ENCODE data around the gene RNF5.
"Not testable (repeated sequence)": the region's sequence is repeated elsewhere in the genome, so short reads cannot be mapped to it uniquely, and the experiment has no call there.

Gene RNF5

DNA sequence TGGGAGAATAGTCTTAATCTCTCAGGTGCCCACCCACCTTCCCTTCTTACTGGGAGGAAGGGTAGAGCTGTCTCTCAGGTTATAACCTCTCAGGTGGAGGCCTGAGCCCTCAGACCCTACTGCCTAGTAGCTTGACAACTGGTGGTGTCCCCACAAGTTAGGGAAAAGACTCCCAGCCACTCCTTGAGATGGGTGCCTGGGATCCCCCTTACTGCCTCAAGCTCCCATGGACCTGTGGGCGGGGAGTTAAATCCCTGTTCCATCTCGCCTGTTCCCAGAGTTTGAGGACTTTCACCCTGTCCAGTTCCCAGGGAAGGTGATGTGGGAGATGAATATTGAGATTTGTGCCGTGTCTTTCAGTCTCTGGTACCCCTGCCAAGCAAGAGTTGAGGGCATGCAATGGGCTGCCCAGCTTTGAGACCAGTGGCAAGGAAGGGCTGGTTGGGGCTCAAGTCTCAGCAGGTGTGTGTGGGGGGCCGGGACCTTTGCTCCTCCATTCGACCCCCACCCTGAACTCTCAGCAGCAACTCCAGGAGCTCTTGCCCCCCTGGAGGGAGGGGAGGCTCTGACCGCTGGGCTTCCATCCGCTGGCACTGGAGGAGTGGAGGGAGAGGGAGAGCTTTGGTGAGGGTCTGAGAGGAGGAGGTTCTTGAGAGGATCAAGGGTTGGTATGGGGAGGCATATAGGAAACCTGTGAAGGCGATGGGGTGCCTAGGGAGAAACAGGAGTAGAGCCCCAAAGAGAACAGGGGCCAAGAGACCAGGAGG lies 12.9 kb downstream of the RNF5 start:
- no peak for DNase-seq

DNA sequence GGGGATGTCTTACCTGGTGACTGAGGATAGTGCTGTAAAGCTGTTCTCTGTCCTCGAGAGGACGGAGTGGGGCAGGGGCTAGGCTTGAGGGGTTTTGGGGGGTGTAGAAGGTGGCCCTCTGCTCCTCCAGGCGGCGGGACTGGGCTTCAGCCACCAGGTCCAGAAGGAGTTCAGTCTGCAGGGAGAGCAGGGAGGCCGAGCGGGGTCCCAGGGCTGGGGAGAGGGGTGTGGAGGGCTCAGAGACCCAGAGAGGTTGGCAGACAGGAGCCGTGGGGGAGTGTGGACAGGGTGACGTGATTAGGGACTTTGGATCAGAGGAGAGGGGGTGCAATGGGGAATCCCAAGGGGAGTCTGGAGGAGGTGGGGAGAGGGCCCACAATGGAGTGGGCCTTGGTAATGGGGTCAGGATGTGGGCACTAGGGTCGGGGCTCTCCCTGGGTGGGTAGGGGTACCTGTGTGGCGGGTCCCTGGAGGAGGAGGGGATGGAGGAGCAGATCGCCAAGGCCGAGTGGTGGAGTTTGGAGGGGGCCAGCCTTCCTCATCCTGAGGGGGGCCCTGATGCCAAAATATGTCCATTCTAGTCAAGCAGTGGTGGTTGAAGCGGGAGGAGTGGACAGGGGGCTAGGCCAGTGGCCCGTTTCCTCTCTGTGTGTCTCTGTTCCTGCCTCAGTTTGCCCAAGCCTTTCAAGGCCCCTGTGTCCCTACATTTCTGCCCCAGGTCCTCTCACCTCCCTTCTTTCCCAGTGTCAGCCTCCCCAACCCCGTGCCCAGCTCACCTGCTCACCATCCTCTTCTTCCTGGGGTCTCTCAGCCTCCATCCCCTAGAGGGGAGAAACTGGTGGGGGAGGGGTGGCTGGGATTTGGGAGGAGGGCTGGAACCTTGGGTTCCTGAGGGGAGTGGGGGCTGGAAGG lies 13.7 kb downstream of the RNF5 start:
- no peak for DNase-seq

DNA sequence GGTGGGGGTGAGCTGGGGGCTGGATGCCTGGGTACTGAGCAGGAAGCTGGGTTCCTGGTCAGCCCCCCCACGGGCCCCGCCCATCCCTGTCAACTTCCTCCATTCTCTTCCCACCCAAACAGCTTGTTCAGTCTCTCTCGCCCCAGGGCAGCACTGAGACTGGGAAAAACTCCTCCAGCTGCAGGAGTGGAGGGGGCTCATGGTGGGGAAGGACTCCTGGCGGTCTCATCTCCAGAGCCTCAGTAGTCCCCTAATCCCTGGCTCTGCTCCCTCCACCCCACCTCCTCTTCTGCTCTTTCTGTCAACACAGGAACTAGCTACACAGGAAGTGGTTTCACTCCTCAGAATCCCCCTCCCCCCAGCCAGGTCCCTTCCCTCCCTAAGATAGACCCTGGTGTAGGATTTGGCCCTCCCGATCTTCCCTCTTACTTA lies 14.4 kb downstream of the RNF5 start, which contains the start of gene GPSM3:
GPSM3 (minus strand) TSS at position 36 of the 432 bp plus-strand sequence. CDS start 130 bp downstream, outside the sequence.
- DNase-seq = peak; percentile 41

DNA sequence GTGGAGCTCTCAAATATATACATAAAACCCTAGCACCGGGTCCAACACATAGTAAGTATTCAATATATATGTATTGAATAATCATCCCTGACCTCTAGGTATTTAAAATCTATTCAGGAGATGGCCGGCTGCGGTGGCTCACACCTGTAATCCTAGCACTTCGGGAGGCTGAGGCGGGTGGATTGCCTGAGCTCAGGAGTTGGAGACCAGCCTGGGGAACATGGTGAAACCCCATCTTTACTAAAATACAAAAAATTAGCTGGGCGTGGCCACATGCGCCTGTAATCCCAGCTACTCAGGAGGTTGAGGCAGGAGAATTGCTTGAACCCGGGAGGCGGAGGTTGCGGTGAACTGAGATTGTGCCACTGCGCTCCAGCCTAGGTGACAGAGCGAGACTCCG lies 14.9 kb downstream of the RNF5 start:
- DNase-seq = not testable (repeated sequence)

DNA sequence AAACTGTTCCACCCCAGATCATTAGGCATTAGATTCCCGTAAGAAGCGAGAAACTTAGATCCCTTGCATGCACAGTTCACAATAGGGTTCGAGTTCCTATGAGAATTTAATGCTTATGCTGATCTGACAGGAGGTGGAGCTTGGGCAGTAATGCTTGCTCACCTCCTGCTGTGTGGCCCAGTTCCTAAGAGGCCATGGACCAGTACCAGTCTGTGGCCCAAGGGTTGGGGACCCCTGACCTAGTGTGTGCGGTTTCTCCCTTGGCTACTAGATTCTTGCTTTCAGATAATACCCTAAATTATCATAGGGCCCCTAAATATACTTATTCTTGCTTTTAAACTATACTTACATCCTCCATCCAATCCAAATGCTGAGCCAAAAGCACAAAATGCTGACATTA lies 16.2 kb downstream of the RNF5 start:
- DNase-seq = no peak

DNA sequence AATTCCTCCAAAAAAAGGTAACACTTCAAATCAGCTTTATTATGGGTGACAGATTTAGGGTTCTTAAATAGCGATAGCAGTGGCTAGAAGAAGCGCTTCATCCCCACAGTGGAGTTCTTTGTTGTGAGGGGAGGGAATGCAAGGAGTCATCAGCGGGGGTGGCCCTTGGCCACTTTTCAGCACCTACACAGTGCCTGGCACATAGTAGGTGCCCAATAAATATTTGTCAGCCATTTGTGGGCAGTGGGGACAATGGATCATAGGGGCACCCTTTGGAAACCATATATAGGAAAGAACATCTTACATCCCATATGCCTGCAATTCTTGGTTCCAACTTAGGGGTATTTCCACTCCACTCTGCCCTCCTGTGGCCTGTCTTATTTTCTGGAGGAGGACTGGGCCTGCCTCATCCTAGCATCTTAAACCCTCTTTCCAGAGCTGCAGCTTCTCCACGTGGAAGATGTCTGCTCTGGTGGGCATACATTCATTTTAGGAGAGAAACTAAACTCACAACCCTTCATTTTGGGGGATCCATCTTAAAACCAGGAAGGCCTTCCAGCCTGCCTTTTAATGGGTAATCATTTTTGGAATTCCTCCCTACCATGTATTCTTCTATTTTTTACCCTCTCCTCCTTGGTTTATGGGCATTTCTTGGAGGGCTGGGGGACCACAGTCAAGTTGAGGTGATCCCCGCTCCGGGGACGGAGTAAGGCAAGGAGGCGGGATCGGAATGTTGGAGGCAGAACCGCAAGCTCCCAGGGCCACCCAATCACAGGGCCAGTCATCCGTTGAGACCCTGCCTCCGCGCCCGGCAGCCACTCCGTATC lies 16.8 kb downstream of the RNF5 start:
- DNase-seq = peak; percentile 14

DNA sequence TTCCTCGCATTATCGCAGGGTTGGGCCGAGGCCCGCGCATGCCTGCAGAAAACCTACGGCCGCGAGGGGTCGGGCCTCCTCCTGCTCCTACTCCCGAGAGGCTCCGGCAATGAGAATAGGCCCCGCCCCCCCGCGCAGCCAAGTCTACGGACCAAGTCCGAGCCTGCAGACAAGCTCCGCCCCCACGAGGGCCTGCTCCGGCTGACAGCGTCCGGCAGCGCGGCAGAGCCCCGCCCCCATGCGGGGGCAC lies 17.4 kb downstream of the RNF5 start:
- peak; percentile 100 for DNase-seq

DNA sequence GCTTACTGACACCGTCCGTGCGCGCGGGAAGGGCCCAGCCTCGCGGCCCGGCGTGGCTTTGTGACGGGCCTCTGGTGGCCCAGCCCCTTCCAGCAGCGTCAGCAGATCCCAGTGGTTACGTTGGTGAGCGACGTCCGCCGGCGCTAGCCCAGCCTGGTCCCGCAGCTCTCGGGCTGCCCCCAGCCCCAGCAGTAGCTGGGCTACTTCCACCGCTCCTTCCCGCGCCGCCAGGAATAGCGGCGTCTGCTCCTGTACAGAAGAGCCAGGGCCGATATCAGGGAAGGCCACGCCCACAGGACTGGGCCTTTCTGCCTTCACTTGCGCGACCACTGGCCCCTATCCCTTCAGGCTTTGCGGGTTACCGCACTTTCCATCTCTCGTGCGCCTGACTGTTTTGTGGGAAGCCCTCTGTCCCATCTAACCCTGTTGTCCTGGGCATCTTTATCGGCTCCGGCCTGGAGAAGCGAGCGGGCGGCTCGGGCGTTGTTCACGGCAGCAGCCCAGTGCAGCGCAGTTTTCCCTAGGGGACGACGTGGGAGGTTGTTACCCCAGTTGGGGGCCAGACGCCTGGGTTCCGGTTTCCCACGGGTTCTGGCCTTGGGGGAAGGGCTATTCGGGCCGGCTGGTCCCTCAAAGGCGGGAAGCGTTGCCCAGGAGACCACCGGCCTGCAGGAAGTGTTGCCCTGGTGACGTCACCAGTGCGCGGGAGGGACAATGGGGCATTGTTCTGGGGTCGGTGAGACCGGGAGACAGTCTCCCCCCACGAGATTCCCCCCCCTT lies 17.9 kb downstream of the RNF5 start:
- peak; percentile 78 for DNase-seq

DNA sequence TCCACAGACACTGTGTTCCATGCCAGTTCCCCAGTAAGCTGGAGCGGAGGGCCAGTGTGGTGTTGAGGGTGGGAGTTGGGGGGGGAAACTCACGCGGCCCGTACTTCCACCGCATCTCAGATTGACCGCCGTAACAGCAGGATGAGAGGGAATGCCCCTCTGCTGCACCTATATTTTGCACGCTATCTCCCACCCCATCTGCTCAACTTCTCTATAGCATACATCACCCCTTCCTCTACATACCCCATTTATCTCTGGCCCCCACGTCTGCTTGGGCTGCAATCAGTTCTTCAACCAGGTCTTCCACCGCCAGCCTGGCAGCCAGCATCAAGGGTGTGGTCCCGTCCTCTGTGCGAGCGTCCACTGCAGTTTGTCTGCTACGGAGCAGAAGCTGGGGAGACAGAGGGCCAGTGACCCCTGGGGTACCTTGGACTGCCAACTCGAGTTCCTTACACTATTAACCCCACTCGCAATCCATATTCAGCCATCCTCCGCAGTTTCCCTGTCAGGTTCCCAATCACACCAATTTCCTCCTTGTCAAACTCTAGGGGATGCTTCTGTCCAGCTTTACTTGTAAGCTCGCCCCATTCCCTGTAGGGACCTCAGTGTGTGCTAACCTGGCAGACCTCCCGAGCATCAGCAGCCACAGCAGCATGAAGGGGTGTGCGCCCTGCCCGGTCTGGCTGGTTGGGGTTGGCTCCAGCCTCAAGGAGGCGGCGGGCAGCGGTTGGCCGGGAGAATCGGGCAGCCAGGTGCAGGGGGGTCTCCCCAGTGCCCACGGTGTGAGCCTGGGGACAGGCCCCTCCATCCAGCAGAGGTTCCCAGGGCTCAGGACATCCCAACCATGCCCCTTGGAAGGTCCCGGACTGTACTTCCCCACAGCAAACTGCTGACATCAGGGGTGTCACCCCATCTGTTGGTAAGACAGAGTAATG lies 18.7 kb downstream of the RNF5 start:
- DNase-seq = no peak

DNA sequence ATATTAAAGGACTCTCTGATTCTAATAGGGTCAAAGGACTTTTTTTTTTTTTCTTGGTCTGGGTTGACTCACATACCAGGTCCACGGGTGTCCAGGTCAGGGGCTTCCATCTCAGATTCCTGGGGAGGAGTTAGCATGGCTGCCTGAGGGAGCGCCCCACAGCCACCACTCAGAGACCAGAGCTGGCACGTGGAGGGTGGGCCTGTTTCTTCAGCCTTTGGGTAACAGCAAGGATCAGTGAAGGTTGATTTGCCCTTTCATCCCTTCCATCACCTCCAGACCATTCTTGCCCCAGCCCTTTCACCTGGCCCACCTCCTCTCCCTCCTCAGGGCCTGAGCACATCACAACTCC lies 20.1 kb downstream of the RNF5 start:
- no peak for DNase-seq

DNA sequence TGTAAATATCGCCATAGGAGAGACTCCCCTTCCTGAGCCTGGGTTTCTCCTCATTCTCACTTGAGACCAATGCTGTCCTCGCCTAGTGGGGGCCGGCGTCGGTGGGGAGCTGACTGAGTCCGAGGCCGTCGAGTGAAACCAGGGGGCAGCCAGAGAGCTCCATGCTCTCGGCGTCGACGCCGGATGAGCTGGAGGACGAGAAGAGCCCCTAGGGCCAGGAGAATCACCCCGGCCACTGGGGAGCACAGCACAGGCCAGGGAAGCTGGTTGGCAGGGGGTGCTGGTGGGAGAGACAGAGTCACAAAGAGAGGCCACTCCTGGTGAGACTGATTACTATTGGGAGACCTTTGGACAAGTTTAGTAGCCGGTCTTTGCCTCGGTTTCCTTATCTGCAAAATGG lies 20.7 kb downstream of the RNF5 start:
- no peak for DNase-seq

DNA sequence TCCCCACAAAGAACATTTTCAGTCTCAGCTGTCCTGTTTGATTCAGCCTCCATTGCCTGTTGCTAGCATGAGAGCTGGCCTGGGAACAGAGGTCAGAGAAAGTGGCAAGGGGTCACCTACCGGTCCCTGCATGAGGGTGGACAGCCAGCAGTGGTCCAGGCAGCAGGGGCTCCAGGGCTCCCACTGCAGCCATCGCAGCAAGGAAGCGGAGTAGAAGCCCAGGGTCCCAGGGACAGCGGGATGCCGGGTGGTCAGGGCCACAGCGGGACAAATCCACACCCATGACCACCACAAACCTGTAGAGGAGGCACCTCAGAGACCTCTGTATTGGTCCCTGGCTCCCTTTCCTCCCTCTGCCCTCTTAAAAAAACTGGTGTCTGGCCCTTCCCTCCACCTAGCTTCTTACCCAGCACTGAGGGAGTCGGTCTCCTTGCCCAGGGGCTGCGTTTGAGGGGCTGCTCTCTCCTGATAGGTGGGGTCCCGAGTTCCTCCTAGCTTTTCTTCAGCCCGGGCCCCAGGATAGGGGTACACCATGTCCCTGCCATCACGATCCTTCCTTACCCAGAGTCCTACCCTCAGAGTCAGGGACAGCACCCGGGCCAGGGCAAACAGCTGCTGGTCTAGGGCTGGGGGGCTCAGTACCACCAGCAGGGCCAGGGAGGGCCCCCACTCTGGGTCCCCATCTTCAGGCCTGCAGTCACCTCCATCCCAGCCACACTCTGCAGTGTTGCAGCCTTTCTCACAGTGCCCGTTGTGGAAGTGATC lies 22.7 kb downstream of the RNF5 start:
- no peak for DNase-seq

DNA sequence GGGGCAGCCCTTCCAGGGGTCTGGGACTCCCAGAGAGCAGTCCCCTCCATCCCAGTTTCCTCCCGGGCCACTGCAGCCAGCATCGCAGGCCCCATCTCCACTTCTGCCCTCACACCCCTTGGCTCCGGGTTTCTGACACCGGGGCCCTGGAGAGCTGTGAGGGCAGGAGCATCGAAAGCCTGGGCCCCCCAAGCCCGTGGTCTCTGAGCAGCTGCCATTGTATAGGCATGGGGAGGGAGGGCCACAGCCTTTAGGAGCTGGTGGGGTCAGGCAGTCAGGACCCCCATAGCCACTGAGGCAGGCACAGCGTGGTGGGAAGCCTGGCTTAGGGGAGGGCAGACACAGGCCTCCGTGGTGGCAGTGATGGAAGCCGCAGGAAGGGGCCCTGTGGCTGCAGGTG lies 24.0 kb downstream of the RNF5 start:
- DNase-seq = no peak

DNA sequence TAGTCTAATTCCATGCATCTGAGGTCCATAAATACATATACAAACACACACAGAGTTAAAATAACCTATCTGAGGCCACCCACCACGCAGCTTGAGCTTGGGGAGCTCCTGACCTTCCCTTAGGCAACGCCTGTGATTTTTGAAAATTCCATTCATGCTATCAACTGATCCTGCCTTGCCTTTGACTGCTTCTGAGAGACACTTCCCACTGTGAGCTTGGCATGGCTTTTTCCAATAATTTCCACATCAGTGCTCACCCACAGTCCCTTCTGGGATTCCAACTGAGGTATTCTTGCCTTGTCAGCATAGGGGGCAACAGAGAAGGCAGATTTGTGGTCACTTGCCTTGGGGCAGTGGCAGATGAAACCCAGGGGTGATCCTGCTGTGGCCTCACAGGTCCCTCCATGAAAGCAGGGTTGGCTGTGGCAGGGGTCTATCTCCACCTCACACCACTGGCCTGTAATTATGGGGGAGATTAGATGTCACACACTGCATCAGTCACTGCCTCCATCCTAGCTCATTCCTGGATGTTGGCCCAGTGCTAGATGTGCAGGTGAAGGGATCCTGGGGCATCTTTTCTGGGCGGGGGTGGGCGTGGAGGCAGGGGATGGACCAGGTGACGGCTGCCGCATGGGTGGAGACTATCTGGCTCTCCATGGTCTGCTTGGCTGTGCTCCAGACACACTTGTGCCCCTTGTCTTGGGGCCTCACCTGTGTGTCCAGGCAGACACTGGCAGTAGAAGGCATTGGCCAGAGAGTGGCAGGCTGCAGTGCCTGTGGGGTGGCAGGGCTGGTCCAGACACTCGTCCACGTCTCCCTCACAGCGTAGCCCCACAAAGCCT lies 25.4 kb downstream of the RNF5 start:
- no peak for DNase-seq

DNA sequence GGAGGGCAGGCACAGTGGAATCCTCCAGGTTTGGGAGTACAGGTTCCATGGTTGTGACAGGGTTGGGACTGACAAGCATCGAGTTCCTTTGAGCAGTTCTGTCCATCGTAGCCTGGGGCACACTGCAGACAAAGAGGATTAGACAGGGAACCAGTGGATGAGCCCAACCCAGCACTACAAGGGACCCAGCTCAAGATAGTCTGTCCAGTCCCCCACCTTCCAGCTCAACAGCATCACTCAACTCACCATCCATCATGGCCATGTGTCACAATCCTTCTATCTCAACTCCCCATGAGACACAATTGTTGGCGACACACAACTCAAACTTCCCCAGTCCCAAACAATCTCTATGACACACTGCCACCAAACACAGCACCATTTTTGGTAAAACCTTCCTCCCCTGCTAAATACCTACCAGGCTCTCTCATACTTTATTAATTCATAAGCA lies 26.1 kb downstream of the RNF5 start:
- no peak for DNase-seq

DNA sequence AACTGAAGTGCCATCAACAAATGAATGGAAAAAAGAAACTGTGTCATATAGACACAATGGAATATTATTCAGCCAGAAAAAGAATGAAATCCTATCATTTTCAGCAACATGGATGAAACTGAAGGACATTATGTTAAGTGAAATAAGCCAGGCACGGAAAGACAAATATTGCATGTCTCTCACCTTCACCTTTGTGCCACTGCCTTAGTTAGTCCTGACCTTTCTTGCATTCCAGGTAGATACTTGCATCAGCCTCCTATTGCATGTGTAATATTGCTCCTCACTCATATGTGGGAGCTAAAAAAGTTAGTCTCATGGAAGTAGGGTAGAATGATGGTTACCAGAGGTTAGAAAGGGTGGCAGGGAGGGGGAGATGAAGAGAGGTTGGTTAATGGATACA lies 30.8 kb downstream of the RNF5 start:
- DNase-seq = no peak

DNA sequence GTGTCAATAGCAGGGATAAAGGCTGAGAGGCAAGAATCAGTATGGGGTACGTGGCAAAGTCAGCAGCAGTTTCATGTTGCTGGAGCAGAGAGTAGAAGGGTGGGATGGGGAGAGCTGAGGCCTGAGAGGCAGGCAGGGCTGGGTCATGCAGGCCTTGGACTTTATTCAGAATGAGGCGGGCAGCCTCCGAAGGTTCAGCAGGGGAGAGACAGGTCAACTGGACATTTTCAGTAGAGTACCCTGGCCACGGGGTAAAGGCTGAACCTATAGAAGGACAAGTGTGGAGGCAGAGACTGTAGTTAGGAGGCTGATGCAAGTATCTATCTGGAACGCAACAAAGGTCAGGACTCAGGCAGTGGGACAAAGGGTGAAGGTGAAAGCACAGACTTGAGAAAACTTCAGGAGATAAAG lies 32.0 kb downstream of the RNF5 start:
- no peak for DNase-seq

DNA sequence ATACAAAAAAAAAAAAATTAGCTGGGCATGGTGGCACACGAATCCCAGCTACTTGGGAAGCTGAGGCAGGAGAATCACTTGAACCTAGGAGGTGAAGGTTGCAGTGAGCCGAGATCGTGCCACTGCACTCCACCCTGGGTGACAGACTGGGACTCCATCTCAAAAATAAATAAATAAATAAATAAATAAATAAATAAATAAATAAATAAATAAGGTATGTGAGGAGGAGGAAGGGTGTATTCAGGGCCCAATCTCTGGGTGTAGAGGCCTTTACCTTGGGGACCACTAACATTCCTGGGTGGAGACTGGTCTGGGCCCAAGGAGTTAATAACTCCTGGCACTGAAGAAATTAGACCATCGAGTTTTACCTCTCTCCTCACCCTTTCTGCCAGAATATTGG lies 33.2 kb downstream of the RNF5 start:
- DNase-seq = not testable (repeated sequence)

DNA sequence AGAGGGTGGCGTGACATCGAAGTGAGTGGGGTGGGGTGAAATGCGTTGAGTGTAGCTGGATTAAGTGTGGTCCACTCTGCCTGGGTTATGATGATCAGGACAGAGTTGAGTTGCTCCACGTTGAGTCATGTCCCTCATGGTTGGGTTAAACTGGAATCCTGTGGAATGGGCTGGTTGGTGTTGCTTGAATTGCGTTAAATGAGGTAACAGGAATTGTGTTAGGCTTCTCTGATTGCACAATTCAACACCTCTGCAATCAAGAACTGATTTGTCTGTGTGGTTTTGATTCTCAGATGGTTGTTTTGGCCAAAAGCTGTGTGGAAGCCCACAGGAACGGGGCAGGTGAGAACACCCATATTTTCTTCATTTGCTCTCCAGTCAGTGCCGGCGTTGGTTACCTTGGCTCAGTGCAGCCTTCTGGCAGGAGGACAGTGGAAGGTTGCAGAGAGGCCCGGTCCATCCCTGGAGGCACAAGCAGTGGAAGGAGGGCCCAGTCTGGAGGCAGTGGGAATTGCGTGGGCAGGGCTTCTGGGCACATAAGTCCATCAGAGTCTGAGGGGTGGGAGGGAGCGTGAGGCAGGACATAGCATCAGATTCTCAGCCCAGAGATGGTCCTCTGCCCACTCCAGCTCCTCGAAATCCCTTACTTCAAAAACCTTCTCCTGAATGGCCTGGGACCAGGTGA lies 34.0 kb downstream of the RNF5 start:
- DNase-seq = no peak

Data from NCI-H2029 (cell line).